HL-60 (cell line): ENCODE data around the gene RGS11.

ENCODE experiments used
- DNase-seq, 2 experiments: peaks; one replicate each; pipeline ENCODE4 v3.0.0-alpha.2; 2010 to 2020; ENCODE audit warnings: low read depth in 1 of 2, low spot score in 1 of 2
- H3K27ac ChIP-seq: fragments of 250-450 bp; sonication (Bioruptor Pico); replicated peaks from 2 replicates; pipeline ENCODE4 v1.5.1; 2020; ENCODE audit warnings: mild to moderate bottlenecking, moderate library complexity
- H3K27me3 ChIP-seq: fragments of 250-450 bp; sonication (Bioruptor Pico); 2 replicates; pipeline ENCODE4 v1.5.1; 2021; ENCODE audit warnings: mild to moderate bottlenecking, moderate library complexity; ENCODE audit not compliant: insufficient read depth, poor library complexity, severe bottlenecking
- H3K4me3 ChIP-seq: replicated peaks from 2 replicates; pipeline ENCODE4 v1.5.1; 2011; ENCODE audit warnings: mild to moderate bottlenecking, control low read depth, low read length; ENCODE audit not compliant: insufficient read depth
- CTCF ChIP-seq: IDR thresholded peaks from one replicate; pipeline ENCODE4 v1.5.1; 2011; ENCODE audit warnings: low read length, control low read depth, inconsistent platforms; ENCODE audit not compliant: insufficient read depth
- GABPA ChIP-seq: IDR thresholded peaks from 2 replicates; pipeline ENCODE4 v1.6.1; 2012; ENCODE audit warnings: low read depth
- POLR2AphosphoS5 ChIP-seq: IDR thresholded peaks from 2 replicates; pipeline ENCODE4 v1.6.1; 2012; ENCODE audit warnings: low read depth
- REST ChIP-seq: IDR thresholded peaks from 2 replicates; pipeline ENCODE4 v1.6.1; 2012; ENCODE audit warnings: low read depth; ENCODE audit not compliant: insufficient replicate concordance
- SPI1 ChIP-seq: IDR thresholded peaks from 2 replicates; pipeline ENCODE4 v1.6.1; 2012; ENCODE audit warnings: low read depth, mild to moderate bottlenecking, borderline replicate concordance

RGS11 gene

GRCh38 chr16:289395-289997 is 13.8 kb upstream of the RGS11 start:
- H3K4me3 ChIP-seq, result no peak overlapping the region
- TF ChIP-seq REST, result no peak
- no peak for TF ChIP-seq CTCF
- TF ChIP-seq GABPA, result no peak
- no peak for TF ChIP-seq SPI1
- no peak for TF ChIP-seq POLR2AphosphoS5
- no peak for DNase-seq

GRCh38 chr16:287981-288920 is 12.5 kb upstream of the RGS11 start:
- no peak for TF ChIP-seq REST

More at GRCh38 chr16:289395-289997, 13.8 kb upstream of the RGS11 start:
- no peak overlapping the region for H3K27ac ChIP-seq
- H3K27me3 ChIP-seq, result no peaks in the 10 kb centered on the region

GRCh38 chr16:287298-287811 is 11.6 kb upstream of the RGS11 start:
- DNase-seq, result no peak
- TF ChIP-seq POLR2AphosphoS5, result no peak
- no peak for TF ChIP-seq SPI1
- no peak for TF ChIP-seq REST
- TF ChIP-seq CTCF, result no peak
- no peak for TF ChIP-seq GABPA
- H3K27ac ChIP-seq, result no peak overlapping the region
- no peaks in the 10 kb centered on the region for H3K27me3 ChIP-seq
- no peak overlapping the region for H3K4me3 ChIP-seq

More at GRCh38 chr16:287981-288920, 12.5 kb upstream of the RGS11 start:
- Histone ChIP-seq H3K27ac (no peak overlapping the region), H3K27me3 (no peaks in the 10 kb centered on the region), H3K4me3 (no peak overlapping the region)
- no peak for DNase-seq
